ENCODE data around the gene CYP27A1.

DNA sequence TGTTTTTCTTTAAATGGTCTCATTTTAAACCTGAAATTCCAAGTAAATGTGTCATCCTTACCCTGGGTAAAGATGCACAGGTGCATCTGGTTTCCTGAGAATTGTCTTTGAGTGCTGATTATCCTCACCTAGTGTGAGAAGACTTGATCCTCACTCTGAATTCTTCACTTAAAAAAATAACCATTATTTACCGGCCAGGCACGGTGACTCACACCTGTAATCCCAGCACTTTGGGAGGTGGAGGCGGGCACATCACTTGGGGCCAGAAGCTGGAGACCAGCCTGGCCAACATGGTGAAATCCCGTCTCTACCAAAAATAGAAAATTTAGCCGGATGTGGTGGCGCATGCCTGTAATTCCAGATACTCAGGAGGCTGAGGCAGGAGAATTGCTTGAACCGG is 67.8 kb downstream of the CYP27A1 start:
- TF ChIP-seq, protein P1, sequence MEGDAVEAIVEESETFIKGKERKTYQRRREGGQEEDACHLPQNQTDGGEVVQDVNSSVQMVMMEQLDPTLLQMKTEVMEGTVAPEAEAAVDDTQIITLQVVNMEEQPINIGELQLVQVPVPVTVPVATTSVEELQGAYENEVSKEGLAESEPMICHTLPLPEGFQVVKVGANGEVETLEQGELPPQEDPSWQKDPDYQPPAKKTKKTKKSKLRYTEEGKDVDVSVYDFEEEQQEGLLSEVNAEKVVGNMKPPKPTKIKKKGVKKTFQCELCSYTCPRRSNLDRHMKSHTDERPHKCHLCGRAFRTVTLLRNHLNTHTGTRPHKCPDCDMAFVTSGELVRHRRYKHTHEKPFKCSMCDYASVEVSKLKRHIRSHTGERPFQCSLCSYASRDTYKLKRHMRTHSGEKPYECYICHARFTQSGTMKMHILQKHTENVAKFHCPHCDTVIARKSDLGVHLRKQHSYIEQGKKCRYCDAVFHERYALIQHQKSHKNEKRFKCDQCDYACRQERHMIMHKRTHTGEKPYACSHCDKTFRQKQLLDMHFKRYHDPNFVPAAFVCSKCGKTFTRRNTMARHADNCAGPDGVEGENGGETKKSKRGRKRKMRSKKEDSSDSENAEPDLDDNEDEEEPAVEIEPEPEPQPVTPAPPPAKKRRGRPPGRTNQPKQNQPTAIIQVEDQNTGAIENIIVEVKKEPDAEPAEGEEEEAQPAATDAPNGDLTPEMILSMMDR (IDR thresholded peaks at IDR 0.05; ENCODE audit: insufficient read depth, low read length, poor library complexity, severe bottlenecking), result no peak
- TF ChIP-seq EZH2phosphoT487 (conservative IDR thresholded peaks at IDR 0.05; ENCODE audit: low read length), result no peak
